OCI-LY1 (cell line): Measurements from ENCODE around the gene YBEY.

Experiments
- H2AFZ ChIP-seq: fragments of 200-600 bp; sonication (generic), shearing (Covaris generic); 2 replicates; pipeline ENCODE4 v1.6.0; 2014; ENCODE audit warnings: antibody characterized with exemption, mild to moderate bottlenecking, low read length
- H3F3A ChIP-seq: fragments of 200-600 bp; sonication (generic), shearing (Covaris generic); 2 replicates; pipeline ENCODE4 v1.6.0; 2014; ENCODE audit warnings: mild to moderate bottlenecking, antibody characterized with exemption, low read length, moderate library complexity; ENCODE audit not compliant: insufficient read depth
- H3K27ac ChIP-seq: fragments of 200-600 bp; sonication (generic); 2 replicates; pipeline ENCODE4 v1.5.1; 2014; ENCODE audit warnings: low read length, mixed run types, mild to moderate bottlenecking, low read depth; ENCODE audit not compliant: poor library complexity, severe bottlenecking
- H3K27me3 ChIP-seq: fragments of 200-600 bp; sonication (generic); 2 replicates; pipeline ENCODE4 v1.6.0; 2014; ENCODE audit warnings: antibody characterized with exemption, mild to moderate bottlenecking, low read length, moderate library complexity; ENCODE audit not compliant: insufficient read depth
- H3K36me3 ChIP-seq: fragments of 200-600 bp; sonication (generic); 2 replicates; pipeline ENCODE4 v1.6.1; 2014; ENCODE audit warnings: mild to moderate bottlenecking, antibody characterized with exemption, low read length, moderate library complexity, mixed read lengths; ENCODE audit not compliant: insufficient read depth
- H3K4me1 ChIP-seq: fragments of 200-600 bp; sonication (generic); 2 replicates; pipeline ENCODE4 v1.5.1; 2014; ENCODE audit warnings: mild to moderate bottlenecking, low read length, moderate library complexity; ENCODE audit not compliant: insufficient read depth, severe bottlenecking
- H3K4me2 ChIP-seq: fragments of 200-600 bp; sonication (generic), shearing (Covaris generic); 2 replicates; pipeline ENCODE4 v1.6.1; 2014; ENCODE audit warnings: low read length
- H3K4me3 ChIP-seq: fragments of 200-600 bp; sonication (generic); 2 replicates; pipeline ENCODE4 v1.5.1; 2014; ENCODE audit warnings: low read length, low read depth, mild to moderate bottlenecking, mixed read lengths; ENCODE audit not compliant: poor library complexity, severe bottlenecking
- H3K79me2 ChIP-seq: fragments of 200-600 bp; shearing (Covaris generic); 2 replicates; pipeline ENCODE4 v1.6.1; 2016; ENCODE audit warnings: mixed run types, low read length, mixed read lengths; ENCODE audit not compliant: insufficient read depth
- H3K9ac ChIP-seq: fragments of 200-600 bp; sonication (generic), shearing (Covaris generic); 2 replicates; pipeline ENCODE4 v1.6.1; 2014; ENCODE audit warnings: mild to moderate bottlenecking, low read length, mixed read lengths
- H3K9me2 ChIP-seq: fragments of 200-600 bp; sonication (generic), shearing (Covaris generic); 2 replicates; pipeline ENCODE4 v1.6.1; 2014; ENCODE audit warnings: low read depth, mild to moderate bottlenecking, low read length, mixed read lengths
- H3K9me3 ChIP-seq: fragments of 200-600 bp; shearing (Covaris generic); 2 replicates; pipeline ENCODE4 v1.6.1; 2014; ENCODE audit warnings: low read length, mixed read lengths
- H4K20me1 ChIP-seq: fragments of 200-600 bp; sonication (generic), shearing (Covaris generic); 2 replicates; pipeline ENCODE4 v1.6.0; 2016; ENCODE audit warnings: mild to moderate bottlenecking, low read length; ENCODE audit not compliant: insufficient read depth
- EZH2 ChIP-seq: fragments of 200-600 bp; sonication (generic), shearing (Covaris generic); IDR thresholded peaks from 2 replicates; pipeline ENCODE4 v1.8.0; 2017; ENCODE audit warnings: borderline replicate concordance, mixed run types, mild to moderate bottlenecking, antibody characterized with exemption, low read length, moderate library complexity, mixed read lengths
- TF ChIP-seq, protein P1 (sequence below): fragments of 200-600 bp; sonication (generic), shearing (Covaris generic); IDR thresholded peaks from 2 replicates; pipeline ENCODE4 v1.5.1; 2017; ENCODE audit warnings: mild to moderate bottlenecking, antibody characterized with exemption, low read length, moderate library complexity, mixed read lengths

YBEY gene

DNA sequence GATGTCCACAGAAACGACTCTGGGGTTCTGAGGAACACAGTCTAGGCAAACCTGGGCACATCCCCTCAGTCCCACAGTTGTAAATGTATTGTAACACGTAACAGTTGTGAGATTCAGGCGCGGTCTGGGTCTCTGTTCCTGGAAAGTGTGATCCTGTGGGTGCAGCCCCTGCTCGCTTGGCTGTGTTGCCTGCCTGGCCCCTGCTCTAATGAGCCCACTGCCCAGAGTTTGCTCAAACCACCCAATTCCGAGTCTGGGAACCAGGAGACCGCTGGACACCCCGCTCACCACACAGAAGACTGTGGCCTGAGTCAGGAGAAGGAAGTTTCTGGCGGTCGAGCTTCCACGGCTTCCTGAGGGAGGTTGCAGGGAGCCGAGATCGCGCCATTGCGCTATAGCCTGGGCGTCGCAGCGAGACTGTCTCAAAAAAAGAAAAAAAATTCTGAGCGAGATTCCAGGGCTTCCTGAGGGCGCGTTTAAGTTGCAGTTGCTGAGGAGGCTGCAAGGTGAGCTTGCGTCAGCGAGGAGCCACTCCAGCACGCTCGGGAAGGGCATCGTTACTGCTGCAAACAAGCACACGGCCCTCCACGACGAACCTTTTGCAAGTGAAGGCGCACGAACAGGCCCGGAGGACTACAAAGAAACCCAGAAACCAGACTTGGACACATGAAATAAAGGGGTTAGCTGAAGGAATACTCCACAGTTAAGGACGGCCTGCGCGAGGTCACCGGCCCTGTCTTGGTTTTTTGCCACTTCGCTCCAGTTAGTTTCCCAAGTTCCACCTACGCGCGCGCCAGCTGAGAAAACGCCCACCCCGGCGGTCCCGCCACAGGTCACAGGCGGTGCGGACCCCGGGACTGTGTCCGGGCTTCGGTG lies 36.4 kb downstream of the YBEY start:
- H3K4me1 ChIP-seq: peaks cover 37% of the 10 kb centered on the region
- H3K9me3 ChIP-seq: no peaks in the 10 kb centered on the region
- H3K27ac ChIP-seq: peak overlapping the region; percentile 87
- peak overlapping the region; percentile 98 for H3K9ac ChIP-seq
- H4K20me1 ChIP-seq: no peaks in the 10 kb centered on the region
- H3F3A ChIP-seq: no peaks in the 10 kb centered on the region
- H2AFZ ChIP-seq: no peak overlapping the region
- no peaks in the 10 kb centered on the region for H3K9me2 ChIP-seq
- H3K4me3 ChIP-seq: peak overlapping the region; percentile 79
- peaks cover 31% of the 10 kb centered on the region for H3K36me3 ChIP-seq
- H3K79me2 ChIP-seq: peaks cover 44% of the 10 kb centered on the region
- no peaks in the 10 kb centered on the region for H3K27me3 ChIP-seq
- no peak for TF ChIP-seq EZH2
- TF ChIP-seq, protein P1, sequence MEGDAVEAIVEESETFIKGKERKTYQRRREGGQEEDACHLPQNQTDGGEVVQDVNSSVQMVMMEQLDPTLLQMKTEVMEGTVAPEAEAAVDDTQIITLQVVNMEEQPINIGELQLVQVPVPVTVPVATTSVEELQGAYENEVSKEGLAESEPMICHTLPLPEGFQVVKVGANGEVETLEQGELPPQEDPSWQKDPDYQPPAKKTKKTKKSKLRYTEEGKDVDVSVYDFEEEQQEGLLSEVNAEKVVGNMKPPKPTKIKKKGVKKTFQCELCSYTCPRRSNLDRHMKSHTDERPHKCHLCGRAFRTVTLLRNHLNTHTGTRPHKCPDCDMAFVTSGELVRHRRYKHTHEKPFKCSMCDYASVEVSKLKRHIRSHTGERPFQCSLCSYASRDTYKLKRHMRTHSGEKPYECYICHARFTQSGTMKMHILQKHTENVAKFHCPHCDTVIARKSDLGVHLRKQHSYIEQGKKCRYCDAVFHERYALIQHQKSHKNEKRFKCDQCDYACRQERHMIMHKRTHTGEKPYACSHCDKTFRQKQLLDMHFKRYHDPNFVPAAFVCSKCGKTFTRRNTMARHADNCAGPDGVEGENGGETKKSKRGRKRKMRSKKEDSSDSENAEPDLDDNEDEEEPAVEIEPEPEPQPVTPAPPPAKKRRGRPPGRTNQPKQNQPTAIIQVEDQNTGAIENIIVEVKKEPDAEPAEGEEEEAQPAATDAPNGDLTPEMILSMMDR: no peak
- peak overlapping the region; percentile 70 for H3K4me2 ChIP-seq

DNA sequence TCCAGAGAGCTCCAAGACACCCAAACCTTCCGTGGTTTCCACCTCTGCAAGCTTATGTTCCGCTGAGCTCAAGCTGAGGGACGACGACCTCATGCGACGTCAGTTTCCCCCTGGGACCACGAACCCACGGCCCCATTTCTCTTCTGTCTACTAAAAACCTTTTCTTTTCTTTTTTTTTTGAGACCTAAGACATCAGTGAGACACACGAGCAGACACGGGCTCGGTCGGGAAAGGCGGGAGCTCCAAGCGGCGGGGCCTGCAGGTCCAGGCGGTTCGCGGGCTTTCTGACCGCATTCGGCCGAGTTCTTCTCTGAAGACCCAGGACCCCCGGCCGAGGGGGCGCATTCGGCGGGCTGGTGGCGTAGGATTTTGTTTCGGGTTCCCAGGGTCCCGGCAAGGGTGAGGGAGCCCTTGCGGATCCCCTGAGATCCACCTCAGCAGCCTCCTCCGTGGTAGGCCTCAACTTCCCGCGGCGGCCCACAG lies 37.1 kb downstream of the YBEY start:
- peak overlapping the region; percentile 70 for H3K4me2 ChIP-seq
- H3K9me2 ChIP-seq: no peaks in the 10 kb centered on the region
- H3F3A ChIP-seq: no peaks in the 10 kb centered on the region
- H3K27me3 ChIP-seq: no peaks in the 10 kb centered on the region
- H4K20me1 ChIP-seq: no peaks in the 10 kb centered on the region
- no peak overlapping the region for H2AFZ ChIP-seq
- peak overlapping the region; percentile 79 for H3K4me3 ChIP-seq
- H3K9ac ChIP-seq: peak overlapping the region; percentile 98
- H3K9me3 ChIP-seq: no peaks in the 10 kb centered on the region
- TF ChIP-seq EZH2: no peak
- H3K27ac ChIP-seq: peak overlapping the region; percentile 87
- peaks cover 37% of the 10 kb centered on the region for H3K4me1 ChIP-seq
- peaks cover 47% of the 10 kb centered on the region for H3K79me2 ChIP-seq
- peaks cover 37% of the 10 kb centered on the region for H3K36me3 ChIP-seq

DNA sequence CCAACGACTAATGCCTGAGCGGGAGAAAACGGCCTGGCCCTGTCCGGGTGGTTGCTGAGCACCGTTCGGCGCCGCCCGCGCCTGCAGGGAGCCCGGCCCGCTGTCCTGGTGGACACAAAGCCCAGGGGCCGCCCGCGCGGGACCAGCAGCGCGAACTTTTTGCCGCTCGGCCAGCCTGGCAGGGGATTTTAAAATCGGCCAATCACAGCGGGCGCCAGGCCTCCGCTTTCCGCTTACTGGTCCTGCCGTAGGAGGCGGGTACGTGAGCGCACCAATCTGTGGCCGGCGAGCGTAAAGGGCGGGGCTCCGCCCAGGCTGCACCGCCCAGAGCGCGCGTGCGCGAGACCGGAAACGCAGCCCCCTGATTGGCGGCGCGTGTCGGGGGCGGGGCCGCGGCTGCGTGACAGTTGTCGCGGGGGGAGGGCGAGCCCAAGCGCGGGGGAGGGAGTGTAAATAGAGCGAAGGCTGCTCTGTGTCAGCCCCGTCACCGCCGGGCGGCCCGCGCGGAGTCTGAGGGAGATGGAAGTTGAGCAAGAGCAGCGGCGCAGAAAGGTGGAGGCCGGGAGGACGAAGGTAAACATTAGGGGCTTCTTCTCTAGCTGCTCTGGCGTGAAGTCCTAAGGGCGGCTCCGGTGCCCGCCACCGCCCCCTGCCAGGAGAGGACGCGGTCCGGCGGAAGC lies 37.7 kb downstream of the YBEY start, which contains the start of the genes C21orf58 and PCNT:
C21orf58 (minus strand) TSS at position 161 of the 680 bp plus-strand sequence. CDS start 1,132 bp downstream, outside the sequence.
PCNT (plus strand) TSS at position 447 of the 680 bp plus-strand sequence; CDS start at position 520, 73 bp downstream.
- H3K4me2 ChIP-seq: peak within 1 kb of the TSS; percentile 80
- H4K20me1 ChIP-seq: no peaks in the 10 kb centered on the region
- peak within 1 kb of the TSS; percentile 98 for H3K9ac ChIP-seq
- H3K36me3 ChIP-seq: peaks cover 40% of the 10 kb centered on the region
- H3K4me3 ChIP-seq: peak within 1 kb of the TSS; percentile 79
- no peak within 1 kb of the TSS for H2AFZ ChIP-seq
- H3K4me1 ChIP-seq: peaks cover 37% of the 10 kb centered on the region
- H3K27ac ChIP-seq: peak within 1 kb of the TSS; percentile 92
- no peak for TF ChIP-seq EZH2
- TF ChIP-seq, protein P1: no peak
- no peaks in the 10 kb centered on the region for H3K9me2 ChIP-seq
- no peaks in the 10 kb centered on the region for H3F3A ChIP-seq
- H3K9me3 ChIP-seq: no peaks in the 10 kb centered on the region
- H3K27me3 ChIP-seq: no peaks in the 10 kb centered on the region
- H3K79me2 ChIP-seq: peaks cover 48% of the 10 kb centered on the region
